HepG2 (cell line): ENCODE data around the gene NUP214. TPM values are rescaled to one million over a fixed set of nuclear protein-coding genes. Genes with fewer than 3 reads are reported as not detected.

Experiments
- ATAC-seq: fragments of 200-7000 bp; cut with Tn5 transposase; 3 replicates; pipeline ENCODE4 v1.9.1; 2020; ENCODE audit warnings: mild to moderate bottlenecking, moderate library complexity
- BruUV-seq: library from RNA; stranded (reverse); fragments of 400-500 nt; replicated peaks from 2 replicates; lab custom pipeline; 2021; lab: Mats Ljungman, UMichigan
- CTCF ChIA-PET: fragments of 300-600 bp; formaldehyde crosslinking; extraction: SDS; loops from one replicate; lab custom pipeline; 2021; ENCODE audit warnings: low total read pairs, inconsistent platforms, low intra/inter-chr PET ratio; lab: Yijun Ruan, JAX
- POLR2A ChIA-PET: fragments of 350-600 bp; sonication (Branson Sonifier 250); formaldehyde crosslinking; loops from one replicate; lab custom pipeline; 2020; ENCODE audit warnings: antibody characterized with exemption, inconsistent platforms; lab: Yijun Ruan, JAX
- DNase-seq: peaks from one replicate; pipeline ENCODE4 v3.0.0-alpha.2; 2015; ENCODE audit warnings: low spot score
- FAIRE-seq: peaks from 3 replicates; lab custom pipeline; 2011; peaks lifted over from hg19 to GRCh38; lab: Jason Lieb, UNC
- H2AFZ ChIP-seq: one replicate; pipeline ENCODE4 v1.6.1; 2011; ENCODE audit warnings: low read length, inconsistent platforms
- H3K27ac ChIP-seq: fragments of 300-600 bp; 3 replicates; pipeline ENCODE4 v1.8.0; 2011; ENCODE audit warnings: mixed run types, mild to moderate bottlenecking, mixed read lengths, low read length, inconsistent platforms; ENCODE audit not compliant: insufficient read depth; ENCODE audit errors: extremely low read length
- H3K27me3 ChIP-seq, 2 experiments: fragments of 200-600 bp in 1 of 2; 2 replicates in 1 of 2; 3 replicates in 1 of 2; pipeline versions ENCODE4 v1.6.0 to v1.8.0; 2011; ENCODE audit warnings: low read length in 2 of 2, mild to moderate bottlenecking in 2 of 2, moderate library complexity in 2 of 2, inconsistent platforms in 1 of 2; ENCODE audit not compliant: insufficient read depth in 2 of 2, control insufficient read depth in 1 of 2
- H3K36me3 ChIP-seq, 2 experiments: fragments of 200-600 bp in 1 of 2; replicated peaks in 1 of 2; 2 replicates in 1 of 2; 3 replicates in 1 of 2; pipeline versions ENCODE4 v1.5.1 to v1.8.0; 2011; ENCODE audit warnings: low read length in 2 of 2, inconsistent platforms in 1 of 2; ENCODE audit not compliant: insufficient read depth in 2 of 2, control insufficient read depth in 1 of 2
- H3K4me1 ChIP-seq: 2 replicates; pipeline ENCODE4 v1.5.1; 2012; ENCODE audit warnings: low read length, inconsistent platforms; ENCODE audit not compliant: insufficient read depth
- H3K4me2 ChIP-seq: 2 replicates; pipeline ENCODE4 v1.6.0; 2011; ENCODE audit warnings: low read depth, low read length, inconsistent platforms
- H3K4me3 ChIP-seq, 3 experiments: fragments of 200-600 bp in 1 of 3; sonication (generic), shearing (Covaris generic) in 1 of 3; replicated peaks in 1 of 3; 2 replicates each; pipeline ENCODE4 v1.5.1; 2011 to 2016; ENCODE audit warnings: low read length in 3 of 3, inconsistent platforms in 2 of 3, low read depth in 2 of 3, mild to moderate bottlenecking in 2 of 3, control low read depth in 1 of 3, mixed read lengths in 1 of 3; ENCODE audit not compliant: insufficient read depth in 1 of 3
- H3K79me2 ChIP-seq: one replicate; pipeline ENCODE4 v1.6.1; 2011; ENCODE audit warnings: low read length, inconsistent platforms; ENCODE audit not compliant: insufficient read depth
- H3K9ac ChIP-seq: 2 replicates; pipeline ENCODE4 v1.6.0; 2011; ENCODE audit warnings: mild to moderate bottlenecking, low read depth, low read length, inconsistent platforms; ENCODE audit not compliant: insufficient read depth
- H3K9me3 ChIP-seq: 2 replicates; pipeline ENCODE4 v1.5.1; 2012; ENCODE audit warnings: mild to moderate bottlenecking, low read length
- H4K20me1 ChIP-seq: 2 replicates; pipeline ENCODE4 v1.6.0; 2011; ENCODE audit warnings: inconsistent platforms, mild to moderate bottlenecking, low read length, moderate library complexity; ENCODE audit not compliant: insufficient read depth
- FOSL1 ChIP-seq: sonication (generic); formaldehyde crosslinking; IDR thresholded peaks from 2 replicates; pipeline ENCODE4 v1.9.0; 2021; ENCODE audit warnings: missing genetic modification reagents, borderline replicate concordance
- HNF4A ChIP-seq: sonication (generic); formaldehyde crosslinking; IDR thresholded peaks from 2 replicates; pipeline ENCODE4 v1.4.0; 2020; ENCODE audit warnings: missing genetic modification reagents
- PHF8 ChIP-seq: sonication (generic); formaldehyde crosslinking; IDR thresholded peaks from 2 replicates; pipeline ENCODE4 v1.5.0; 2020; ENCODE audit warnings: missing genetic modification reagents
- ZFY ChIP-seq: sonication (generic); formaldehyde crosslinking; IDR thresholded peaks from 2 replicates; pipeline ENCODE4 v1.4.0; 2020; ENCODE audit warnings: missing genetic modification reagents
- ZFYVE20 ChIP-seq: sonication (generic); formaldehyde crosslinking; IDR thresholded peaks from 2 replicates; pipeline ENCODE4 v1.8.0; 2023; ENCODE audit warnings: low read depth, mild to moderate bottlenecking, moderate library complexity, missing genetic modification reagents, borderline replicate concordance
- ZNF629 ChIP-seq: sonication (generic); formaldehyde crosslinking; conservative IDR thresholded peaks from 2 replicates; pipeline ENCODE4 v1.5.0; 2020; ENCODE audit warnings: missing genetic modification reagents
- WGBS: methylation state at CpG from one replicate; pipeline ENCODE4 v1.1.6; 2017; ENCODE audit warnings: low lambda C conversion rate; 5-methylcytosine and 5-hydroxymethylcytosine counted together
- in situ Hi-C: cut with HindIII; loops from 2 replicates; pipeline ENCODE4 v1.10.0; 2017; ENCODE audit warnings: low pct_unique_long_range_greater_than_20kb; ENCODE audit not compliant: extremely low pct_ligation_motif_present
- intact Hi-C: fragments of 100-400 bp; cut with micrococcal nuclease; formaldehyde crosslinking; loops from one replicate; pipeline ENCODE4 v1.10.0; 2022; ENCODE audit not compliant: unreplicated experiment
- polyA plus RNA-seq, 8 experiments: library from polyadenylated mRNA; depleted of rRNA in 3 of 8; stranded (reverse) in 7 of 8; unstranded in 1 of 8; fragments of >200 nt; fragmentation: Illumina TruSeq in 4 of 8; extraction: Trizol in 4 of 8; gene quantifications; 2 replicates each; pipeline versions ENCODE4 v1.2.1 to v1.2.3, GENCODE V29; 2011 to 2016; ENCODE audit warnings: low read depth in 4 of 8, missing spikeins in 1 of 8, mixed read lengths in 1 of 8; ENCODE audit not compliant: insufficient read depth in 1 of 8
- total RNA-seq, 5 experiments: library from RNA; depleted of rRNA; stranded (reverse); fragments of >200 nt; fragmentation: Illumina TruSeq; extraction: Trizol; gene quantifications; 2 replicates each; pipeline ENCODE4 v1.2.3, GENCODE V29; 2016; ENCODE audit warnings: low read depth in 1 of 5
- TF ChIP-seq, protein P1 (sequence below): sonication (generic); formaldehyde crosslinking; IDR thresholded peaks from 2 replicates; pipeline ENCODE4 v1.5.0; 2020; ENCODE audit warnings: mild to moderate bottlenecking, missing genetic modification reagents, borderline replicate concordance

NUP214 gene
- total and polyA plus RNA-seq, 2 of the 13 experiments (the other 11 are each of a cell fraction or from before 2014, with no cell fraction given) = 8.4 to 16.0 TPM

GRCh38 chr9:131138676-131139075 is 13.3 kb downstream of the NUP214 start (continued):
- TF ChIP-seq HNF4A (CRISPR knock-in tag) (no peak), ZFYVE20 (CRISPR knock-in tag) (no peak)

DNA sequence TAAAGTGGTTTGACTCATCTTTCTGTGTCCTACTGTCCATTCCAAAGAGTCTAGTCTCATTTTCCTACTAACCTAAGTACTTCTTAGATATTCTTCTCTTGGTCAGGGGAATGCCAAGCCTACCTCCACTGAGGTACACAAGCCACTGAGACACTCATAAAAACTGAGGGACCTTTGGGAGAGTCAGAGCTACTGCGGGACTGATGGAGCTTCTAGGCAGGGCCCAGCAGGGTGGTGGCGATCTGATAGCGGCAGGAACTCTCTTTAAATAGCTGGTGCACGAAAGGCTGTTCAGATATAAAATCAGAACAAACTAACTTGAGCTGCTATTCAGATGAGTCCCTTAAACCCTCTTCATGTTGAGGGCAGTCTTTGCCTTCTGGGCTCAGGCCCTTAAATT is 14.7 kb downstream of the NUP214 start:
- no peak for ATAC-seq
- Histone ChIP-seq H3K9me3 (no peaks in the 10 kb centered on the region), H4K20me1 (no peaks in the 10 kb centered on the region), H3K79me2 (no peaks in the 10 kb centered on the region), H2AFZ (no peak overlapping the region), H3K27ac (no peak overlapping the region), H3K4me3 (no peak overlapping the region), H3K27me3 (no peaks in the 10 kb centered on the region), H3K4me2 (no peak overlapping the region), H3K4me1 (no peaks in the 10 kb centered on the region), H3K9ac (no peak overlapping the region), H3K36me3 (peaks cover 24 to 96% of the 10 kb centered on the region in 2 experiments)
- DNase-seq = no peak
- in situ Hi-C loops (no loop called here), intact Hi-C loops (no loop called here)
- BruUV-seq = no TSS peak
- 98% methylated on average over 4 of the region's 4 CpGs for WGBS
- TF ChIP-seq ZFY (CRISPR knock-in tag) = no peak
- no peak for TF ChIP-seq PHF8
- TF ChIP-seq FOSL1 (CRISPR knock-in tag) = no peak
- TF ChIP-seq ZNF629 = no peak
- TF ChIP-seq, protein P1, sequence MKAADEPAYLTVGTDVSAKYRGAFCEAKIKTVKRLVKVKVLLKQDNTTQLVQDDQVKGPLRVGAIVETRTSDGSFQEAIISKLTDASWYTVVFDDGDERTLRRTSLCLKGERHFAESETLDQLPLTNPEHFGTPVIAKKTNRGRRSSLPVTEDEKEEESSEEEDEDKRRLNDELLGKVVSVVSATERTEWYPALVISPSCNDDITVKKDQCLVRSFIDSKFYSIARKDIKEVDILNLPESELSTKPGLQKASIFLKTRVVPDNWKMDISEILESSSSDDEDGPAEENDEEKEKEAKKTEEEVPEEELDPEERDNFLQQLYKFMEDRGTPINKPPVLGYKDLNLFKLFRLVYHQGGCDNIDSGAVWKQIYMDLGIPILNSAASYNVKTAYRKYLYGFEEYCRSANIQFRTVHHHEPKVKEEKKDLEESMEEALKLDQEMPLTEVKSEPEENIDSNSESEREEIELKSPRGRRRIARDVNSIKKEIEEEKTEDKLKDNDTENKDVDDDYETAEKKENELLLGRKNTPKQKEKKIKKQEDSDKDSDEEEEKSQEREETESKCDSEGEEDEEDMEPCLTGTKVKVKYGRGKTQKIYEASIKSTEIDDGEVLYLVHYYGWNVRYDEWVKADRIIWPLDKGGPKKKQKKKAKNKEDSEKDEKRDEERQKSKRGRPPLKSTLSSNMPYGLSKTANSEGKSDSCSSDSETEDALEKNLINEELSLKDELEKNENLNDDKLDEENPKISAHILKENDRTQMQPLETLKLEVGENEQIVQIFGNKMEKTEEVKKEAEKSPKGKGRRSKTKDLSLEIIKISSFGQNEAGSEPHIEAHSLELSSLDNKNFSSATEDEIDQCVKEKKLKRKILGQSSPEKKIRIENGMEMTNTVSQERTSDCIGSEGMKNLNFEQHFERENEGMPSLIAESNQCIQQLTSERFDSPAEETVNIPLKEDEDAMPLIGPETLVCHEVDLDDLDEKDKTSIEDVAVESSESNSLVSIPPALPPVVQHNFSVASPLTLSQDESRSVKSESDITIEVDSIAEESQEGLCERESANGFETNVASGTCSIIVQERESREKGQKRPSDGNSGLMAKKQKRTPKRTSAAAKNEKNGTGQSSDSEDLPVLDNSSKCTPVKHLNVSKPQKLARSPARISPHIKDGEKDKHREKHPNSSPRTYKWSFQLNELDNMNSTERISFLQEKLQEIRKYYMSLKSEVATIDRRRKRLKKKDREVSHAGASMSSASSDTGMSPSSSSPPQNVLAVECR (CRISPR knock-in tag) = no peak
- ChIA-PET POLR2A (no interaction called here), CTCF (no interaction called here)
- no peak for FAIRE-seq
